Smooth muscle cell (in vitro differentiated cells): Measurements from ENCODE around the gene PDCD1. TPM values are rescaled to one million over a fixed set of nuclear protein-coding genes. Genes with fewer than 3 reads are reported as not detected.

Experiments used
- DNase-seq: peaks from one replicate; lab custom pipeline; 2025; ENCODE audit not compliant: unreplicated experiment; lab: John Stamatoyannopoulos, UW
- H2AFZ ChIP-seq: fragments of 200-600 bp; sonication (generic); 2 replicates; pipeline ENCODE4 v1.6.0; 2016; ENCODE audit warnings: antibody characterized with exemption, low read depth, mild to moderate bottlenecking
- H3F3A ChIP-seq: fragments of 200-600 bp; sonication (generic); 2 replicates; pipeline ENCODE4 v1.6.0; 2017; ENCODE audit warnings: antibody characterized with exemption, low read depth
- H3K27ac ChIP-seq: fragments of 200-600 bp; sonication (generic); 2 replicates; pipeline ENCODE4 v1.5.1; 2016; ENCODE audit warnings: low read depth, mild to moderate bottlenecking
- H3K27me3 ChIP-seq: fragments of 200-600 bp; sonication (generic); 2 replicates; pipeline ENCODE4 v1.6.1; 2016; ENCODE audit warnings: low read depth, mild to moderate bottlenecking
- H3K36me3 ChIP-seq: fragments of 200-600 bp; sonication (generic); 2 replicates; pipeline ENCODE4 v1.5.1; 2016; ENCODE audit warnings: low read depth
- H3K4me1 ChIP-seq: fragments of 200-600 bp; sonication (generic); 2 replicates; pipeline ENCODE4 v1.5.1; 2016; ENCODE audit warnings: low read depth
- H3K4me2 ChIP-seq: fragments of 200-600 bp; sonication (generic); 2 replicates; pipeline ENCODE4 v1.6.0; 2016; ENCODE audit warnings: mild to moderate bottlenecking
- H3K4me3 ChIP-seq: fragments of 200-600 bp; sonication (generic); 2 replicates; pipeline ENCODE4 v1.5.1; 2016; ENCODE audit warnings: mild to moderate bottlenecking
- H3K79me2 ChIP-seq: fragments of 200-600 bp; sonication (generic); 2 replicates; pipeline ENCODE4 v1.6.0; 2016; ENCODE audit warnings: low read depth, mild to moderate bottlenecking
- H3K9ac ChIP-seq: fragments of 200-600 bp; sonication (generic); 2 replicates; pipeline ENCODE4 v1.6.0; 2016; ENCODE audit warnings: low read depth
- H3K9me3 ChIP-seq: fragments of 200-600 bp; sonication (generic); replicated peaks from 2 replicates; pipeline ENCODE4 v1.5.1; 2016; ENCODE audit warnings: low read depth
- H4K20me1 ChIP-seq: fragments of 200-600 bp; sonication (generic); 2 replicates; pipeline ENCODE4 v1.6.0; 2016; ENCODE audit warnings: low read depth
- WGBS: methylation state at CpG from one replicate; pipeline ENCODE4 v1.1.7; 2016; ENCODE audit warnings: low lambda C conversion rate; 5-methylcytosine and 5-hydroxymethylcytosine counted together
- polyA plus RNA-seq: library from polyadenylated mRNA; unstranded; fragments of >200 nt; fragmentation: Nextera tagmentation; extraction: Ambion mirVana; gene quantifications from 2 replicates; pipeline ENCODE4 v1.2.1, GENCODE V29; 2016
- total RNA-seq: library from RNA; depleted of rRNA; stranded (reverse); fragments of >200 nt; gene quantifications from 2 replicates; pipeline ENCODE4 v1.2.3, GENCODE V29; 2014
- TF ChIP-seq, protein P1 (sequence below): fragments of 200-600 bp; sonication (generic); IDR thresholded peaks from 2 replicates; pipeline ENCODE4 v1.5.1; 2017; ENCODE audit warnings: borderline replicate concordance, mild to moderate bottlenecking, antibody characterized with exemption; ENCODE audit not compliant: insufficient read depth, poor library complexity, severe bottlenecking

The PDCD1 gene
- total and polyA plus RNA-seq, 2 experiments from 2014 or later = not detected

DNA sequence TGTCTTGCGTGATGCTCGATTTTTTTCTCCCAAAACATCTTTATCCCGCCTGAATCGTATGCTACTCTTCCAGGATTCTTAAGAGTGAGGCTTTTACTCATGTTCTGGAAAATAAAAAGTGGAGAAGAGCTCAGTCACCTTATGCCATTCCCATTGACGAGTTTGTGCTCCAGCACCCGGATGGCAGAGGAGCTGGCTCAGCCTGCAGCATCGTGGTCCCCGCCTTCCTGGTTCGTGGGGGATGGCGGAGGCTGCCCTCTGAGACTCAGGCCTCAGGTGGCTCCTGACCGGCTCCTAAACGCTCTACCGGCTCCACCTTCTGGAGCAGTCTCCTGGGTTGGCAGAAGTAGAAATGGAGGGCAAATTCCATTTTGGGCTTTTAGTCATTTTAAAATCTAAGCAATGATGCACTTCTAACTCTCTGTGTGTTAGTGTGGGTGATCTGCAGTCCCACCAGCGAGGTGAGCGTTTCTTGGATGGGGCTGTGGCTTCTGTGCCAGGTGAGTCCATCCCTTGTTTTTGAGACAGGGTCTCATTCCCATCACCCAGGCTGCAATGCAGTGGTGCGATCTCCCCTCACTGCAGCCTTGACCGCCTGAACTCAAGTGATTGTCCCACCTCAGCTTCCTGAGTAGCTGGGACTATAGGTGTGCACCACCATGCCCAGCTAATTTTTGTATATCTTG is 38.7 kb upstream of the PDCD1 start:
- H3K27ac ChIP-seq = no peak overlapping the region
- H4K20me1 ChIP-seq = peaks cover 6% of the 10 kb centered on the region
- TF ChIP-seq, protein P1, sequence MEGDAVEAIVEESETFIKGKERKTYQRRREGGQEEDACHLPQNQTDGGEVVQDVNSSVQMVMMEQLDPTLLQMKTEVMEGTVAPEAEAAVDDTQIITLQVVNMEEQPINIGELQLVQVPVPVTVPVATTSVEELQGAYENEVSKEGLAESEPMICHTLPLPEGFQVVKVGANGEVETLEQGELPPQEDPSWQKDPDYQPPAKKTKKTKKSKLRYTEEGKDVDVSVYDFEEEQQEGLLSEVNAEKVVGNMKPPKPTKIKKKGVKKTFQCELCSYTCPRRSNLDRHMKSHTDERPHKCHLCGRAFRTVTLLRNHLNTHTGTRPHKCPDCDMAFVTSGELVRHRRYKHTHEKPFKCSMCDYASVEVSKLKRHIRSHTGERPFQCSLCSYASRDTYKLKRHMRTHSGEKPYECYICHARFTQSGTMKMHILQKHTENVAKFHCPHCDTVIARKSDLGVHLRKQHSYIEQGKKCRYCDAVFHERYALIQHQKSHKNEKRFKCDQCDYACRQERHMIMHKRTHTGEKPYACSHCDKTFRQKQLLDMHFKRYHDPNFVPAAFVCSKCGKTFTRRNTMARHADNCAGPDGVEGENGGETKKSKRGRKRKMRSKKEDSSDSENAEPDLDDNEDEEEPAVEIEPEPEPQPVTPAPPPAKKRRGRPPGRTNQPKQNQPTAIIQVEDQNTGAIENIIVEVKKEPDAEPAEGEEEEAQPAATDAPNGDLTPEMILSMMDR = no peak
- no peak for DNase-seq
- no peaks in the 10 kb centered on the region for H3K79me2 ChIP-seq
- H2AFZ ChIP-seq = no peak overlapping the region
- no peaks in the 10 kb centered on the region for H3K36me3 ChIP-seq
- no peaks in the 10 kb centered on the region for H3K9me3 ChIP-seq
- no peak overlapping the region for H3K4me3 ChIP-seq
- H3K4me1 ChIP-seq = peaks cover 7% of the 10 kb centered on the region
- H3K4me2 ChIP-seq = no peak overlapping the region
- no peaks in the 10 kb centered on the region for H3F3A ChIP-seq
- H3K27me3 ChIP-seq = no peaks in the 10 kb centered on the region
- H3K9ac ChIP-seq = no peak overlapping the region
- 91% methylated on average over 17 of the region's 17 CpGs for WGBS

DNA sequence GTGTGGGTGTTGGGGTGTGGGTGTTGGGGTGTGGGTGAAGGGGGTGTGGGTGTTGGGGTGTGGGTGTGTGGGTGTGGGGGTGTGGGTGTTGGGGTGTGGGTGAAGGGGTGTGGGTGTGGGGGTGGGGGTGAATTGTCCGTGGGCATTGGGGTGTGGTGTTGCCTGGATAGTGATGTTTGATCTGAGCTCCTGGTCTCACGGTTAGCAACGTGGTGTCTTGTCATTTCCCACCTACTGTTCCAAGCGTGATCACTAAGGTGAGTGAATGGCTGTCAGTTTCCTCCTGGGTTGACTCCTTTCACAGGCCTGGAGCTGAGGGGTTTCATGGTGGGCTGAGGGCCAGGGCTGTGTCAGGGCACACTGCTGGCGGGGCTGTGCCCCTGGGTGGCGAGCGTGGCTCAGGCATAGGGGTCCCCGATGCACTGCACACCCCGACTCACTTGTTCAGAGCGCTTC is 38.1 kb upstream of the PDCD1 start:
- Histone ChIP-seq H3K9ac (no peak overlapping the region), H3K9me3 (no peaks in the 10 kb centered on the region), H3K4me2 (no peak overlapping the region), H3K79me2 (no peaks in the 10 kb centered on the region), H3K4me3 (no peak overlapping the region), H3K36me3 (no peaks in the 10 kb centered on the region), H4K20me1 (peaks cover 12% of the 10 kb centered on the region), H3K27ac (no peak overlapping the region), H3K4me1 (peaks cover 4% of the 10 kb centered on the region), H2AFZ (no peak overlapping the region), H3F3A (no peaks in the 10 kb centered on the region), H3K27me3 (no peaks in the 10 kb centered on the region)
- TF ChIP-seq, protein P1 = no peak
- no peak for DNase-seq
- WGBS = 99% methylated on average over 8 of the region's 10 CpGs

DNA sequence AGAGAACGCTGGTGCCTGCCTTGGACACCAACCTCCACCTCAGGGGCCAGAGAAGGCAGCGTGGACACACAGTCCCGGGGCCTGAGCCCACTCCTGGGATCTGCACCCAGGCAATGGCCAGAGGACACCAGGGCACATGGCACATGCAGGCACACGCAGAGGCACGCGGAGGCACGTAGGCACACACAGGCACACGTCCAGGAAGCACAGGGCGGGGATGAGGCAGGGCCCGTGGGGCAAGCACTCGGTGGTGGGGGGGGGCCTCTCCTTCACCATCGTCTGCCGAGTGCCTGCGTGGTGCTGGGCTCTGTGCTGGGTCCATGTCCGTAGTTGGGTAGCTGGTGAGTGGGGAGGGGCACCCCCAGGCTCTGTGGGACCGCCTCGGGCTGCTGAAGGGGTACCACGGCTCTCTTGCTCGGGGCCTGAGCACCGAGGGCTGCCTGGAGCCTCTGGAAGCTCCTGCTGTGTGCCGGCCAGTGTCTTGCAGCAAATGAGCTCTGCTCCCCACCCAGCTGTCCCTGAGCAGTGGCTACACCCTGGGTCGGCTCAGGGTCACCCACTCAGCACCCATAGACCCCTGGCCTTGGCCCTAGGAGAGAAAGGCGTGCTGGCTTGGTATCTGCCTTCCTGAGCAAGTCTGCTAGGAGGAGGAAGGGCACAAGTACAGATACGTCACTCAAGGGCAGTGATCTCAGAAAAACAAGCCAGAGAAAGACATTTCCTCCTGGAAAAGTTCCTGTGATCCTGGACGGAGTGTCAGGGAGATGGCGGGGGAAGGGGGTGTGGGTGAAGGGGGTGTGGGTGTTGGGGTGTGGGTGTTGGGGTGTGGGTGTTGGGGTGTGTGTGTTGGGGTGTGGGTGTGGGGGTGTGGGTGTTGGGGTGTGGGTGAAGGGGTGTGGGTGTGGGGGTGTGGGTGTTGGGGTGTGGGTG is 37.3 kb upstream of the PDCD1 start:
- WGBS = 80% methylated on average over 24 of the region's 26 CpGs
- Histone ChIP-seq H3K27me3 (no peaks in the 10 kb centered on the region), H3K4me2 (no peak overlapping the region), H3K4me1 (no peaks in the 10 kb centered on the region), H3K4me3 (no peak overlapping the region), H3K79me2 (no peaks in the 10 kb centered on the region), H3K9ac (no peak overlapping the region), H3F3A (no peaks in the 10 kb centered on the region), H4K20me1 (peaks cover 12% of the 10 kb centered on the region), H3K9me3 (no peaks in the 10 kb centered on the region), H3K27ac (no peak overlapping the region), H2AFZ (no peak overlapping the region), H3K36me3 (no peaks in the 10 kb centered on the region)
- DNase-seq = no peak
- TF ChIP-seq, protein P1 = no peak
